ENCODE results near the gene SULT1A1.
"Not testable (repeated sequence)": the region's sequence is repeated elsewhere in the genome, so short reads cannot be mapped to it uniquely, and the experiment has no call there.

Gene SULT1A1

GRCh38 chr16:28608496-28608808 lies 1.4 kb downstream of the SULT1A1 start:
- DNase-seq: not testable (repeated sequence)

DNA sequence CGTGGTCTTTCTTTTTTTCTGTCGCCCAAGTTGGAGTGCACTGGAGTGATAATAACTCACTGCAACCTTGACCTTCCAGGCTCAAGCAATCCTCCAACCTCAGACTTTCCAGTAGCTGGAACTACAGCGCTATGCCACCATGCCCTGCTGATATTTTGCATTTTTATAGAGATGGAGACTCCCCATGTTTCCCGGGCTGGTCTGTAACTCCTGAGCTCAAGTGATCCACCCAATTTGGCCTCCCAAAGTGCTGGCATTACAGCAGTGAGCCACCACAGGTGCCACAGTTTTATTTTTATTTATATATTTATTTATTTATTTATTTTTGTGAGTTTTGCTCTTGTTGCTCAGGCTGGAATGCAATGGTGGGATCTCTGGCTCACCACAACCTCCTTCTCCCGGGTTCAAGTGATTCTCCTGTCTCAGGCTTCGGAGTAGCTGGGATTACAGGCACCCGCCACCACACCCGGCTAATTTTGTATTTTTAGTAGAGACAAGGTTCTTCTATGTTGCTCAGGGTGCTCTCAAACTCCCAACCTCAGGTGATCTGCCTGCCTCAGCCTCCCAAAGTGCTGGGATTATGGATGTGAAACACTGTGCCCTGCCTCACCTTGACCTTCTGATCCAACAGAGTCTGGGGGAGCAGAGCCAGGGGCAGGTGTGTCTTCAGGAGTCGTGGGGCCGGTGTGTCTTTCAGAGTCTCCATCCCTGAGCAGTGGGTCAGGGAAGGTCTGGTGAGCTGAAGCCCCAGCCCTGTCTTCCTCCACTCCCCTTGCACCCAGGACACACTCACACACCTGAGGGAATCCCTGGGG lies 2.0 kb downstream of the SULT1A1 start:
- not testable (repeated sequence) for DNase-seq

DNA sequence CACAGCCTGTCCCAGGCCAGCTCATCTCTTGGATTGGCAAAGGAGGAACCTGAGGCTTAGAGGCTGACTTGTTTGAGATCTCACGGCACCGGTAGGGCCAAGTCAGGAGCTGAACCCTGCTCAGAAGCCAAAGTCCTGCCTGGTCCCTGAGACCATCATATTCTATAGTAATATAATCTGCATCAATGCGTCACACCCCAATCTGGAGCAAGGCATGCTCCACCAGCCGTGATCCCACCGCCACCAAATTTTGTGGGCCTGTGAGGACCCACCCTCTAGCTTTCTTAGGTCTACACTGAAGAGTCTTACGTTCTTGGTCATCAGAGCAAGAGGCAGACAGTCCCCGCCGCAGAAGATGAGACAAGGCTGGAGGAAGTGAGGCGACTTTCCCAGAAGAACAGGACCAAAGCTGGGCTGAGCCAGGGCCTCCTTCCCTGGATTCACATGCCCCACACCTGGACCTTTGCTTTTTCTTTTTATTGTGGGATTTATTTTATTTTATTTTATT lies 2.7 kb downstream of the SULT1A1 start:
- no peak for DNase-seq

- no peak for DNase-seq
Measured at GRCh38 chr16:28606291-28607115, 3.3 kb downstream of the SULT1A1 start.

DNA sequence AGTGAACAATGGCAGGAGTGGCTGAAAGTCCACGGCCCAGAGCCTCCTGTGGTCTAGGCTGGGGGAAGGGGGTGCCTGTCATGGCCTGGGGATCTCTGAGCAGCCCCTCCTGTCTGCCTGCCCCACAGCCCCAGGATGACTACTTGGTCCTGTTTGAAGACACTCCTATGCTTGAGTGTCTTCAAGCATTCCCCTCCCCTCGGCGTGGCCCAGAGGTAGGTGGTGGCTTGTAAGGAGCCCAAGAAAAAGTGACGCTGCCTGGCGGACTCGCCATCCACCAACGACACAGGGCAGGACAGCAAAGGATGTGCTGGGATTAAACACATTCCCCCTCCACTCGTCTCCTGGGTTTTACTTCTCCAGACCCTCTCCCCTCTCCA lies 5.7 kb downstream of the SULT1A1 start:
- DNase-seq: no peak

DNA sequence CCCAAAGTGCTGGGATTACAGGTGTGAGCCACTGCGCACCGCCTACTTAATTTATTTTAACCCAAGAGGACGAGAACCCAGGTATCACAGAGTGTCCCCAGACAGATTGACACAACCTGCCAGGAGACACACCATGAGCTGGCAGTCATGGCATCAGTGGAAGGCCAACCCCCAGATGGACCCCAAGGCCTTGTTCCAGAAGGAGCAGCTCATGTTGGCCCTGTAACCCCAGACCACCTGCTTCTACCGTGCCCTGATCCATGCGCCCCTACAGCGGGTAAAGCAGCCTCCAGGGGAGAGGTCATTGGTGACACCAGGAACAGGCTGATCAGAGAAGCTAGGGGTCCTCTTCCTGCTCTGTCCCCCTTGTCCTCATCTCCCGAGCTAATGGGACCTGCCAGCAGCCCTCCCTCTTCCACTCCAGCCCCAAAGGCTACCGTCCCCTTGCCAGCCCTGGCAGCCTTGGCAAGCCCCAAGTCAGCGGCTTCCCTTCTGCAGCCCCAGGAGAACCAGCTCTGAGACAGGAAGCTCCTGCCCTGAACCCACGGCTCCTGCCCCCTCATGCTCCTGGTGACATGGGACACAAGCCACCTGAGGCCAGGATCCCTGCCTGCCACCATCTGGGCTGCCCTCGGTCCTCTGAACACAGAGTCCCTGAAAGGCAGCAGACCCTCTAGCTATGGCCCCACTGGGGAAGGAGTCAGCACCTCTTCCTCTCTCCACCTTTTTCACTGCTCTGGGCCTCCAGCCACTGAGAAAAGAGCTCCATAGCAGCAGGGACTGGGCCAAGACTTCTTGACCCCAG lies 6.3 kb downstream of the SULT1A1 start:
- DNase-seq: no peak

- no peak for DNase-seq
Measured at GRCh38 chr16:28602529-28602928, 7.3 kb downstream of the SULT1A1 start.

DNA sequence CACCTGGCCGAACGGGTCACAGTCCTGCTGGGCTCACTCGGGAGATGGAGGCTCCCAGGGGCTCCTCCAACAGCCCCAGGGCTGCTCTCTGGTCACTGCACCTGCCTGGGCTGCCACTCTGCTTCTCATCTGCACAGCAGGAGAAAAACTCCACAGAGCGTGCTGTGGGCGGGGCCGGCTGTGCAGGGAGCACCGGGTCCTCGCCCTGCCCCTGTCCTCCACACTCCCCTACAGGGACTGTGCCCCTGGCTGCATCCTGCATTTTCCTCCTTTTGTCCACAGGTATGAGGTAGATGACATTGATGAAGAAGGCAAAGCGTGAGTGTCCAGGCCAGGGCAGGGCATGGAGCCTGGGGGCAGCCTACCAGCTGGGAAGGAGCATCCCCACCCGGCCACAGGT lies 7.8 kb downstream of the SULT1A1 start:
- not testable (repeated sequence) for DNase-seq

DNA sequence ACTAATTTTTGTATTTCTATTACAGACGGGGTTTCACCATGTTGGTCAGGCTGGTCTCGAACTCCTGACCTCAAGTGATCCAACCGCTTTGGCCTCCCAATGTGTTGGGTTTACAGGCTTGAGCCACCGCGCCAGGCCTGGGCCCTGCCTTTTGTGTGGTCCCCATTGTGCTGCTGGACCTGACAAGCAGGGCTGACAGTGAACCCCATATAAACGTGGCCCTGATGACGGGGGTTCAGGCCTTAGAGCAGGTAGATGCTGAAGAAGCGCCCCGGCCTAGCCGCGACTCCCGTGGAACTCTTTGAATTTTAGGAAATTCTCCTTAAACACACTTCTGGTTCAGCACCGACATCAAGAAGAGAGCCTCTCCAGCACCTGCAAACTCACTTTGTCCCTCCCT lies 8.3 kb downstream of the SULT1A1 start:
- DNase-seq: not testable (repeated sequence)

DNA sequence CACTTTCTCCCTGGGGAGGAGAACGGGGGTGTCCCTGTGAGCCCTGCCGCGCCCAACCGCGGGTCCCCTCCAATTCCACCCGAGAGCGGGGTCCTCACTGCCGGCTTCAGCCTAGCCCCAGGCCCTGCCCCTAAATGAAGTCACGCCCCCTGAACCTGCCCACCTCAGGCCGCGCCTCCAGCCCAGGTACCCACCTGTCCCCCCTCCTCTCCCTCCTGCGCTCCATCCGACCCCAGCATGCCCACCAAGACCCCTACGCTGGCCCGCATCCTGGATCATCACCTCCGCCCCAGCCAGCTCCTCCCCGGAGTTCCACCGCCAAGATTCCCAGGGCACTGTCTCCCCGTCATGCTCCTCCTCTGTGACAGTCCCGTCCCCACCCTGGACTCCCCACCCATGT lies 8.9 kb downstream of the SULT1A1 start:
- not testable (repeated sequence) for DNase-seq

- DNase-seq: not testable (repeated sequence)
Measured at GRCh38 chr16:28599377-28600285, 10.2 kb downstream of the SULT1A1 start.

DNA sequence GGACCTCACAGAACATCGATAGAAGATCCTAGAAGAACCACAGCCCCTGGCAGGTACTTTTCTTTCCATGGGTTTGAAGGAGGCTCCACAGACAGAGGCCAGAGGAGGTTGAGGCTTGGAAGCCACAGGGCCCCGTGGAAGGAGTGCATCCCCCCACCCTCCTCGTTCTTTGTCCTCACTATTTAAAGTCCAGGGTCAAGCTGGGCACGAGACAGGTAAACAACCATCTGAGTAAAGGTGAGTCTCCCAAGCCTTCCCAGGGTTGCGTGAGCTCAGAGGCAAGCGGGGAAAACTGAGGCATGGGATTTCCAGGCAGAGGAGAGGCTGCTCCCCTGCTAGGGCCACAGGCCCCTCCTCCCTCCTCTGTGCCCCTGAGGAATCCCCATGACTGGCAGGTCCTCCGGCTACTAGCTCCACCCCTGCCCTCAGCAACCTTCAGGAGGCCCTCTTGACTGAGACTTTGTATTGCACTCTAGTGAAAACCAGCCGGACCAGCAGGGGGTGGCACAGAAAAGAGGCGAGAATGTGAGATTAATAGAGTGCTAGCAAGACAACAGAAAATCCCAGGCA lies 12.1 kb downstream of the SULT1A1 start:
- DNase-seq: no peak

DNA sequence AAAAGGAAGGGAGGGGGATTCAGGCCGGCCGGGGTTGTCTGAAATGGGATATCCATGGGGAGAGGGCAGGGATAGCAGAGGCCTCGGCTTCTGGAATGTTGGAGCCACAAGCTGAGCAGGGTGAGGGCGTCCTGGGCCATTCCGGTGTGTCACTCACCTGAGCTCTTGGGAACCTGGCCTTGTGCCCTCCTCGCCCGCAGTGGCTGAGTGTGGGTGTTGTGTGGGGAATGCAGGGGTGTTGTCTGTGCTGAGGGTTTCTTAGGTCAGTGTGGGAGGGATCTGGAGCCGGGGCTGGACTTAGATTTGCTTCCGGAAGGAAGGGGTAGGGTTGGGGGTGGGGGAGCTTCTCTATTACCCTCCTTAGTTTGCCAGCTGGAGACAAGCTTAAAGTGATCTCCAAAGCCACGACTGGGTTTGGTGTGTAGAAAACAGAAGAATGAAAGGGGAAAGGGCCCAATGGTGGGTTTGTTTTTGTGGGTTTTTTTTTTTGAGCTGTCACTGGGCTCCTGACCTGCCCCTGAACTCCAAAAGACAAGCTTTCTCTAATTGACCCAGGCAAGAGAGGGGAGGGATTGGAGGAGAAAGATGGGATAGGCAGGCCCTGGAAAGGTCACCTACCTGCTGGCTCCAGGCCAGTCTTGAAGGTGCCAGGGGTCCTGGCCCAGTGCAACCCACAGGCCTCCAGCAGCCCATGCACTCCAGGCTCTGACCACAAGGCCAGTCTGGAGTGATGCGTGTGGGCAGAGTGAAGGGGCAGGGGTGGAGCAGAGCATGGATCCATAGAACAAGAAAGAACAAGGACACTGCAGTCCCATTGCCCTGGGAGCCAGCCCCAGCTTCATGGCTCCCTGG lies 12.8 kb downstream of the SULT1A1 start, which contains the start of gene SULT1A2:
Gene SULT1A2, minus strand, starts transcription at position 211 of the 852 bp plus-strand sequence. CDS start 1,120 bp downstream, outside the sequence.
- DNase-seq: no peak

GRCh38 chr16:28596115-28596630 lies 13.7 kb downstream of the SULT1A1 start:
- DNase-seq: no peak

DNA sequence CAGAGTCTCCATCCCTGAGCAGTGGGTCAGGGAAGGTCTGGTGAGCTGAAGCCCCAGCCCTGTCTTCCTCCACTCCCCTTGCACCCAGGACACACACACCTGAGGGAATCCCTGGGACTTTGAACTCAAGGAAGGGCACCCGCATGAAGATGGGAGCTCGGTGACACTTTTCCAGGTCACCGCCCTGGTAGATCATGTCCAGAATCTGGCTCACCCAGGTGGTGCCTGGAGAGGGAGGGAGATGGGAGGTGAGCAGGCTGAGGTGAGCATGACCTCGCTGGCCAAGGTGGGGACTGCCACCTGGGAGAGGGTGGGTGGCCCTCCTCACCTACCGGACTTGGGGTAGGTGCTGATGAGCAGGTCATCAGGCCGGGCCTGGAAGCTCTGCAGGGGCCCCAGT lies 14.4 kb downstream of the SULT1A1 start:
- not testable (repeated sequence) for DNase-seq

- DNase-seq: no peak
Measured at GRCh38 chr16:28592979-28593553, 16.8 kb downstream of the SULT1A1 start.

- no peak for DNase-seq
Measured at GRCh38 chr16:28592511-28592910, 17.3 kb downstream of the SULT1A1 start.

DNA sequence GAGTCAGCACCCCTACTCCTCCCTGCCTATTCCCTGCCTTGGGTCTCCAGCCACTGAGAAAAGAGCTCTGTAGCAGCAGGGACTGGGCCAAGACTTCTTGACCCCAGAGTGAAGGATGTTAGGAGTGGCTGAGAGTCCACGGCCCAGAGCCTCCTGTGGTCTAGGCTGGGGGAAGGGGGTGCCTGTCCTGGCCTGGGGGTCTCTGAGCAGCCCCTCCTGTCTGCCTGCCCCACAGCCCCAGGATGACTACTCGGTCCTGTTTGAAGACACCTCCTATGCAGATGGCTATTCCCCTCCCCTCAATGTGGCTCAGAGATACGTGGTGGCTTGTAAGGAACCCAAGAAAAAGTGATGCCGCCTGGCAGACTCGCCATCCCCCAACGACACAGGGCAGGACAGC lies 18.5 kb downstream of the SULT1A1 start:
- no peak for DNase-seq

- no peak for DNase-seq
Measured at GRCh38 chr16:28590384-28591340, 19.2 kb downstream of the SULT1A1 start.
